HUDEP-2 (cell line): Measurements from ENCODE around the gene PRG3.
A peak's percentile ranks its signal among the peaks of the same experiment; 100 is the strongest.
"Not testable (repeated sequence)": the region's sequence is repeated elsewhere in the genome, so short reads cannot be mapped to it uniquely, and the experiment has no call there.

Source experiments
- DNase-seq, 76 experiments: peaks; one replicate each; lab custom pipeline; 2025; ENCODE audit not compliant: unreplicated experiment in 76 of 76; lab: John Stamatoyannopoulos, UW

The PRG3 gene

GRCh38 chr11:57363131-57364080, 17.5 kb downstream of the PRG3 start:
- no peak for DNase-seq

- DNase-seq = no peak
These were observed 19.0 kb downstream of the PRG3 start for GRCh38 chr11:57361926-57362325.

- DNase-seq = not testable (repeated sequence)
These were observed 19.5 kb downstream of the PRG3 start for GRCh38 chr11:57361420-57361819.

GRCh38 chr11:57360991-57361390, 20.0 kb downstream of the PRG3 start:
- no peak for DNase-seq

GRCh38 chr11:57359896-57360690, 20.9 kb downstream of the PRG3 start:
- no peak for DNase-seq

GRCh38 chr11:57359396-57359795, 21.6 kb downstream of the PRG3 start:
- no peak for DNase-seq

GRCh38 chr11:57358991-57359390, 22.0 kb downstream of the PRG3 start:
- DNase-seq = no peak

- DNase-seq = peak in 22 of 76 experiments; percentile 6 to 54 (median 32)
These were observed 22.4 kb downstream of the PRG3 start for GRCh38 chr11:57358543-57358961.

GRCh38 chr11:57357856-57358255, 23.1 kb downstream of the PRG3 start:
- DNase-seq = no peak

GRCh38 chr11:57357310-57357709, 23.6 kb downstream of the PRG3 start:
- DNase-seq = no peak

GRCh38 chr11:57356268-57356667, 24.7 kb downstream of the PRG3 start:
- no peak for DNase-seq

- peak in 22 of 76 experiments; percentile 8 to 60 (median 22) for DNase-seq
These were observed 26.3 kb downstream of the PRG3 start for GRCh38 chr11:57354699-57355098.

GRCh38 chr11:57353852-57354251, 27.1 kb downstream of the PRG3 start:
- DNase-seq = no peak

GRCh38 chr11:57353446-57353845, 27.5 kb downstream of the PRG3 start:
- no peak for DNase-seq

GRCh38 chr11:57353036-57353435, 27.9 kb downstream of the PRG3 start:
- DNase-seq = peak in 4 of 76 experiments; percentile 11 to 17 (median 15)

- peak in 38 of 76 experiments; percentile 6 to 64 (median 32) for DNase-seq
These were observed 31.3 kb downstream of the PRG3 start for GRCh38 chr11:57349491-57350274.

- no peak for DNase-seq
These were observed 32.2 kb downstream of the PRG3 start for GRCh38 chr11:57348636-57349313.

- DNase-seq = no peak
These were observed 32.9 kb downstream of the PRG3 start for GRCh38 chr11:57348052-57348451.

- DNase-seq = no peak
These were observed 33.6 kb downstream of the PRG3 start for GRCh38 chr11:57347336-57347735.
